SK-N-DZ (cell line): ENCODE data around the gene MMP24. TPM values are rescaled to one million over a fixed set of nuclear protein-coding genes. Genes with fewer than 3 reads are reported as not detected.
"Not testable (repeated sequence)": the region's sequence is repeated elsewhere in the genome, so short reads cannot be mapped to it uniquely, and the experiment has no call there.

Experiments
- DNase-seq: peaks from one replicate; pipeline ENCODE4 v3.0.0-alpha.2; 2015; ENCODE audit warnings: low spot score
- polyA plus RNA-seq, 2 experiments: library from polyadenylated mRNA; depleted of rRNA; stranded (reverse); fragments of >200 nt; gene quantifications; 2 replicates each; pipeline ENCODE4 v1.2.3, GENCODE V29; 2014

MMP24 gene
- polyA plus RNA-seq (2014; cell fraction: cytosol; rRNA removed) = 29.3 and 32.1 TPM in 2 replicates
- polyA plus RNA-seq (2014; cell fraction: nucleus; rRNA removed) = 13.3 and 16.2 TPM in 2 replicates

GRCh38 chr20:35226126-35226883 lies at the start of gene MMP24:
MMP24 (plus strand) TSS chr20:35226690; CDS start chr20:35226739, 49 bp downstream.
- peak; percentile 49 for DNase-seq

GRCh38 chr20:35179292-35180212 lies 46.9 kb upstream of the MMP24 start:
- DNase-seq = no peak

- no peak for DNase-seq
These were observed 46.2 kb upstream of the MMP24 start for GRCh38 chr20:35180266-35180665.

GRCh38 chr20:35181731-35182130 lies 44.8 kb upstream of the MMP24 start:
- DNase-seq = no peak

GRCh38 chr20:35186691-35187289 lies 39.7 kb upstream of the MMP24 start:
- DNase-seq = not testable (repeated sequence)

- DNase-seq = no peak
These were observed 38.8 kb upstream of the MMP24 start for GRCh38 chr20:35187584-35188190.

GRCh38 chr20:35189223-35189622 lies 37.3 kb upstream of the MMP24 start:
- not testable (repeated sequence) for DNase-seq

- no peak for DNase-seq
These were observed 35.9 kb upstream of the MMP24 start for GRCh38 chr20:35190556-35190955.

- DNase-seq = no peak
These were observed 34.9 kb upstream of the MMP24 start for GRCh38 chr20:35191419-35192117.

- no peak for DNase-seq
These were observed 34.2 kb upstream of the MMP24 start for GRCh38 chr20:35192118-35192872.

- not testable (repeated sequence) for DNase-seq
These were observed 33.3 kb upstream of the MMP24 start for GRCh38 chr20:35193031-35193791.

- no peak for DNase-seq
These were observed 30.2 kb upstream of the MMP24 start for GRCh38 chr20:35196313-35196712.

- no peak for DNase-seq
These were observed 26.8 kb upstream of the MMP24 start for GRCh38 chr20:35199740-35200139.

GRCh38 chr20:35200267-35200666 lies 26.2 kb upstream of the MMP24 start:
- DNase-seq = no peak

- DNase-seq = not testable (repeated sequence)
These were observed 25.0 kb upstream of the MMP24 start for GRCh38 chr20:35201467-35201866.

GRCh38 chr20:35206802-35207201 lies 19.7 kb upstream of the MMP24 start:
- DNase-seq = no peak

GRCh38 chr20:35207950-35208611 lies 18.4 kb upstream of the MMP24 start:
- DNase-seq = peak; percentile 84

- no peak for DNase-seq
These were observed 11.2 kb upstream of the MMP24 start for GRCh38 chr20:35215066-35215956.
